ENCODE results near the gene DHX30. TPM values are rescaled to one million over a fixed set of nuclear protein-coding genes. Genes with fewer than 3 reads are reported as not detected.

The DHX30 gene
- total RNA-seq, 6 donors from 2014 or later: 57.0 to 105 (median 72.8) TPM

GRCh38 chr3:47897954-47898353 is 95.0 kb downstream of the DHX30 start:
- no peak overlapping the region for H3K27ac ChIP-seq
- WGBS, 2 donors: 88% methylated on average over 3 of the region's 3 CpGs
- TF ChIP-seq POLR2AphosphoS5 (IDR thresholded peaks at IDR 0.05) (no peak), POLR2A (IDR thresholded peaks at IDR 0.05) (no peak), CTCF (IDR thresholded peaks at IDR 0.05) (no peak), EP300 (IDR thresholded peaks at IDR 0.05) (no peak)
- no peak for ATAC-seq (ENCODE audit: low FRiP score in 2 of 2)
- no peak for DNase-seq
- H3K9me3 ChIP-seq: no peaks in the 10 kb centered on the region
- H3K4me1 ChIP-seq: no peaks in the 10 kb centered on the region
- peaks cover 0 to 68% (median 14%) of the 10 kb centered on the region in 4 donors for H3K36me3 ChIP-seq
- no peak overlapping the region for H3K4me3 ChIP-seq
- no peaks in the 10 kb centered on the region for H3K27me3 ChIP-seq

- no peak overlapping the region for H3K4me3 ChIP-seq
- no peak overlapping the region for H3K27ac ChIP-seq
- 88 to 94% methylated on average over 3 of the region's 3 CpGs for WGBS, 2 donors
- H3K9me3 ChIP-seq: no peaks in the 10 kb centered on the region
- no peaks in the 10 kb centered on the region for H3K4me1 ChIP-seq
- H3K36me3 ChIP-seq: peaks cover 0 to 64% (median 14%) of the 10 kb centered on the region in 4 donors
- no peaks in the 10 kb centered on the region for H3K27me3 ChIP-seq
- ATAC-seq (ENCODE audit: low FRiP score in 2 of 2): no peak
- no peak for TF ChIP-seq EP300 (IDR thresholded peaks at IDR 0.05)
- no peak for TF ChIP-seq CTCF (IDR thresholded peaks at IDR 0.05)
- no peak for DNase-seq
Measured at GRCh38 chr3:47899495-47900108, 96.7 kb downstream of the DHX30 start.

Small RNAs within 50 kb of the gene (small RNA-seq; reads per million reads assigned to genes)
- gene MIR1226: 0 to 0.44 (median 0.22) reads per million in 4 donors
- gene RF02271: 0 reads per million in 4 donors

Other genes starting within 250 kb of the DHX30 start
- 10 to 100 TPM in 1 of 6 donors, 1 to 10 TPM in 5; 4.2 to 12.3 (median 6.5) TPM for gene CSPG5, start 224.3 kb upstream of the DHX30 start, total RNA-seq
- 10 to 100 TPM; 33.1 to 58.2 (median 49.4) TPM for gene SMARCC1, start 21.2 kb upstream of the DHX30 start, total RNA-seq
- gene MAP4, start 213.3 kb downstream of the DHX30 start, total RNA-seq: 100 to 1,000 TPM; 106 to 199 (median 148) TPM

All from upper lobe of left lung (tissue), 6 donors.